ENCODE measurements around the gene EFR3B. TPM values are rescaled to one million over a fixed set of nuclear protein-coding genes. Genes with fewer than 3 reads are reported as not detected.
"Not testable (repeated sequence)": the region's sequence is repeated elsewhere in the genome, so short reads cannot be mapped to it uniquely, and the experiment has no call there.

Gene EFR3B
- total RNA-seq, 1 donor from 2014 or later, result 11.3 TPM

DNA sequence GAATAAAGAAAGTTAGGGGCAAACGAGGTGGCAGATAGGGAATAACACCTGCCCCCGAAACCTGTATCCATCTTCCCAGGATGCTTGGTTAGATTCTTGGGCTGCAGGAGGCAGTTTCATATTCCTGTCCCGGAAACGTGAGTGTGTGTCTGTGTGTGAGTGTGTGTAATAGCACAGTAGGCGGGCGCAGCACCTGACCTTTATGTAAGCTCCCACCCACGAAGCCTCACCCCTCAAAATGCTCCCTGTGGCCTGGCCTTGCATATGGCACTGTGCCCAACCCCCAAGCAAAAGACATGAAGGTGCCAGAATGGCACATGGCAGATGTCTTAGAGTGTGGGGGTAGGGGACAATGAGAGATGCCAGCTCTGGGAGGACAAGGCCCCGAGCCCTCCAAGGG lies 48.9 kb downstream of the EFR3B start:
- TF ChIP-seq, protein P1, sequence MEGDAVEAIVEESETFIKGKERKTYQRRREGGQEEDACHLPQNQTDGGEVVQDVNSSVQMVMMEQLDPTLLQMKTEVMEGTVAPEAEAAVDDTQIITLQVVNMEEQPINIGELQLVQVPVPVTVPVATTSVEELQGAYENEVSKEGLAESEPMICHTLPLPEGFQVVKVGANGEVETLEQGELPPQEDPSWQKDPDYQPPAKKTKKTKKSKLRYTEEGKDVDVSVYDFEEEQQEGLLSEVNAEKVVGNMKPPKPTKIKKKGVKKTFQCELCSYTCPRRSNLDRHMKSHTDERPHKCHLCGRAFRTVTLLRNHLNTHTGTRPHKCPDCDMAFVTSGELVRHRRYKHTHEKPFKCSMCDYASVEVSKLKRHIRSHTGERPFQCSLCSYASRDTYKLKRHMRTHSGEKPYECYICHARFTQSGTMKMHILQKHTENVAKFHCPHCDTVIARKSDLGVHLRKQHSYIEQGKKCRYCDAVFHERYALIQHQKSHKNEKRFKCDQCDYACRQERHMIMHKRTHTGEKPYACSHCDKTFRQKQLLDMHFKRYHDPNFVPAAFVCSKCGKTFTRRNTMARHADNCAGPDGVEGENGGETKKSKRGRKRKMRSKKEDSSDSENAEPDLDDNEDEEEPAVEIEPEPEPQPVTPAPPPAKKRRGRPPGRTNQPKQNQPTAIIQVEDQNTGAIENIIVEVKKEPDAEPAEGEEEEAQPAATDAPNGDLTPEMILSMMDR (IDR thresholded peaks at IDR 0.05; ENCODE audit: unreplicated experiment), result no peak
- Mint-ChIP-seq H3K27me3 (ENCODE audit: unreplicated experiment) (peaks cover 3% of the 10 kb centered on the region), H3K4me3 (ENCODE audit: unreplicated experiment) (no peak overlapping the region), H3K36me3 (ENCODE audit: low read depth, unreplicated experiment) (no peaks in the 10 kb centered on the region), H3K4me1 (ENCODE audit: unreplicated experiment) (no peaks in the 10 kb centered on the region), H3K9me3 (ENCODE audit: unreplicated experiment) (no peaks in the 10 kb centered on the region), H3K27ac (ENCODE audit: unreplicated experiment) (no peak overlapping the region)
- DNase-seq (ENCODE audit: low spot score), result no peak

GRCh38 chr2:25091265-25091664 lies 49.4 kb downstream of the EFR3B start:
- Mint-ChIP-seq H3K27me3 (ENCODE audit: unreplicated experiment) (peaks cover 3% of the 10 kb centered on the region), H3K4me3 (ENCODE audit: unreplicated experiment) (no peak overlapping the region), H3K36me3 (ENCODE audit: low read depth, unreplicated experiment) (no peaks in the 10 kb centered on the region), H3K9me3 (ENCODE audit: unreplicated experiment) (no peaks in the 10 kb centered on the region), H3K4me1 (ENCODE audit: unreplicated experiment) (no peaks in the 10 kb centered on the region), H3K27ac (ENCODE audit: unreplicated experiment) (no peak overlapping the region)
- TF ChIP-seq, protein P1 (IDR thresholded peaks at IDR 0.05; ENCODE audit: unreplicated experiment), result no peak
- DNase-seq (ENCODE audit: low spot score), result no peak

DNA sequence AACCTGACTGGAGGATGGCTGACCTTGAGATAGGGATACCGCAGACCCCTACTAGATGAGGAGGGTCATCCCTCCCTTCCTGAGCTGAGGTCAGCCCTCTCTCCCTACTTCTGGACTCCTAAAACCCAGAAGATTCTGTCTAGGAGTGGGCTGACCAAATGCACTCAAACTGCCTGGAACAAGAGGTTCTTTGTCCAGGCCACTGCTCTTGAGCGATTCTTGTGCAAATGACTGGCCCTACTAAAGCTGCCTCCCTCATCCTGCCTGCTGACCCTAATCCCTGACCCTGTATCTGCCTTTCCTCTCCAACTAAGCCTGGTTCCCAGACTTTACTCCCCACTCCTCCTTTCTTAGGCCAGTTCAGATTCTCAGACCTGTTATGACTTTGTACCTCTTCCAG lies 56.2 kb downstream of the EFR3B start:
- H3K27ac Mint-ChIP-seq (ENCODE audit: unreplicated experiment), result no peak overlapping the region
- TF ChIP-seq, protein P1 (IDR thresholded peaks at IDR 0.05; ENCODE audit: unreplicated experiment), result no peak
- H3K4me1 Mint-ChIP-seq (ENCODE audit: unreplicated experiment), result peaks cover 5% of the 10 kb centered on the region
- H3K4me3 Mint-ChIP-seq (ENCODE audit: unreplicated experiment), result no peak overlapping the region
- H3K36me3 Mint-ChIP-seq (ENCODE audit: low read depth, unreplicated experiment), result no peaks in the 10 kb centered on the region
- no peaks in the 10 kb centered on the region for H3K27me3 Mint-ChIP-seq (ENCODE audit: unreplicated experiment)
- DNase-seq (ENCODE audit: low spot score), result no peak
- no peaks in the 10 kb centered on the region for H3K9me3 Mint-ChIP-seq (ENCODE audit: unreplicated experiment)

DNA sequence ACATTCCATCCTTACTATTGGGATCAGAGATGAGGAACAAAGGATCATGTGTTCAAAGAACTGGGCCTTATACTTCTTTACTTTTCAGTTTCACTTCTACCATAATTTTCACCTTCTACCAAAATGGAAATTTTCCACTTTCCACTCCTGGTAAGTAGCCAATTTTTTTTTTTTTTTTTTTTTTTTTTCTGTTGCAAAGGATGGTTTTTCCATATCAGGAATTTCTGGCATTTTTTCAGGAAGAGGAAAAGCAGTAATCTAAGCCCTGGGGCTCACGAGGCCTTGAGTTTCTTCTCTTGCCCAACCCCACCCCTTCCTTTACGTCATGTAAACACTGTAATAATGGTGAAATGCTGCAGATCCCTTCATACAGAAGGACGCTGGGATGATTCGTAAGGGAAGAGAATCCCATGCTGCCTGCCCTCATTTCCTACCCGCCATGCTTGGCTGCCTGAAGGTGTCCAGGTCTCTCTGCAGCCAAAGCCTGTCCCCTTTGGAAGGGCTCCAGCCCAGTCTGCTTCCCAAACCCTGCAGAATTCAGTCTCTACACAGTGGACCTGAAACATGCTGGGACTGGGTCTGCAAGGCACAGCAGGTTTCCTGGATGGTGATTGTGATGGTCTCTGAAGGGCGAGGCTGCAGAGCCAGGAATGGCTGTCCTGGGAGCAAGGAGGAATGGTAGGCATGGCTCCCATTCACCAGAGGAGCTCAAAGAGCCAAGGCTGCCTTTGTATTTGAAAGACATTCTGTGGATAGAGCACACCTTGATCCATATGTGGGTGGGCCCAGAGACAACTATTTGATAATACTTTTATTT lies 57.0 kb downstream of the EFR3B start:
- Mint-ChIP-seq H3K9me3 (ENCODE audit: unreplicated experiment) (no peaks in the 10 kb centered on the region), H3K27ac (ENCODE audit: unreplicated experiment) (no peak overlapping the region), H3K36me3 (ENCODE audit: low read depth, unreplicated experiment) (no peaks in the 10 kb centered on the region), H3K4me3 (ENCODE audit: unreplicated experiment) (no peak overlapping the region), H3K27me3 (ENCODE audit: unreplicated experiment) (no peaks in the 10 kb centered on the region), H3K4me1 (ENCODE audit: unreplicated experiment) (peaks cover 5% of the 10 kb centered on the region)
- no peak for DNase-seq (ENCODE audit: low spot score)
- TF ChIP-seq, protein P1 (IDR thresholded peaks at IDR 0.05; ENCODE audit: unreplicated experiment), result no peak

DNA sequence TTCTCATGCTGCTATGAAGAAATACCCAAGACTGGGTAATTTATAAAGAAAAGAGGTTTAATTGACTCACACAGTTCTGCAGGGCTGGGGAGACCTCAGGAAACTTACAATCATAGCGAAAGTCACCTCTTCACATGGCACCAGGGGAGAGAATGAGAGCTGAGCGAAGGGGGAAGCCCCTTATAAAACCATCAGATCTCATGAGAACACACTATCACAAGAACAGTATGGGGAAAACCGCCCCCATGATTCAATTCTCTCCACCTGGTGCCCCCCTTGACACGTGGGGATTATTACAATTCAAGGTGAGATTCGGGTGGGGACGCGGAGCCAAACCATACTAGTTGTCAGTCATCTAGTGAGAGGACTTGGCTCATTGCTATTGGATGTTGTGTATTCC lies 60.5 kb downstream of the EFR3B start:
- H3K27me3 Mint-ChIP-seq (ENCODE audit: unreplicated experiment); DNase-seq (ENCODE audit: low spot score); H3K27ac Mint-ChIP-seq (ENCODE audit: unreplicated experiment); H3K4me1 Mint-ChIP-seq (ENCODE audit: unreplicated experiment); H3K9me3 Mint-ChIP-seq (ENCODE audit: unreplicated experiment); H3K36me3 Mint-ChIP-seq (ENCODE audit: low read depth, unreplicated experiment); H3K4me3 Mint-ChIP-seq (ENCODE audit: unreplicated experiment): not testable (repeated sequence)

Measured in endothelial cell (in vitro differentiated cells).